NT2/D1 (cell line): Measurements from ENCODE around the gene ZBTB12.

ENCODE experiments used
- SUZ12 ChIP-seq: IDR thresholded peaks from 2 replicates; pipeline ENCODE4 v1.6.1; 2011; ENCODE audit not compliant: insufficient read length, insufficient read depth; ENCODE audit errors: extremely low read depth
- YY1 ChIP-seq: IDR thresholded peaks from 2 replicates; pipeline ENCODE4 v1.6.1; 2011; ENCODE audit not compliant: insufficient read length, insufficient read depth

- TF ChIP-seq SUZ12: no peak
- TF ChIP-seq YY1: no peak
Measured at GRCh38 chr6:31933537-31933936, 31.7 kb upstream of the ZBTB12 start.
